HG02678 (cell line): ENCODE measurements around the gene PRDM12.

ENCODE experiments used
- ATAC-seq: cut with Tn5 transposase; IDR thresholded peaks from one replicate; pipeline ENCODE4 v1.9.1; 2021; ENCODE audit warnings: mild to moderate bottlenecking, moderate library complexity; ENCODE audit not compliant: unreplicated experiment

The PRDM12 gene

GRCh38 chr9:130714586-130715110 is 50.3 kb downstream of the PRDM12 start:
- ATAC-seq, result no peak

DNA sequence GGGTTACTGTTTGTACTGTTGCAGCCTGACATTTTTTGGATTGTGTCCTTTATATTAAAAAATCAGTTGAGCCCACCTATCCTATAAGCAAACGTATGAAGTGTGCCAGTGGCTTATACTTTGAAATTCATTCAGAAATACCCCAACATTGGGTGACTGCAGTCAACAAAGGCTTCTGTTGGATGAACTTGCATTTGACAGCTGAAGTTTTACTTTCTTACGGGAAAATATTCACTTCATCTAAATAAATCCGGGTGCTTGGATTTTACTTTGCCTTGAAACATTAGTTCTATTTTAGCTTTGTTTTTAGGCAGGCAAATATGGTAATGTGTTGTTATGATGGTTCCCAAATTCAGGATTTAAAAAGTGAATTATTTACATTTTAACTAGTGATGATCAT is 50.9 kb downstream of the PRDM12 start:
- ATAC-seq, result no peak

GRCh38 chr9:130718562-130718961 is 54.2 kb downstream of the PRDM12 start:
- no peak for ATAC-seq

DNA sequence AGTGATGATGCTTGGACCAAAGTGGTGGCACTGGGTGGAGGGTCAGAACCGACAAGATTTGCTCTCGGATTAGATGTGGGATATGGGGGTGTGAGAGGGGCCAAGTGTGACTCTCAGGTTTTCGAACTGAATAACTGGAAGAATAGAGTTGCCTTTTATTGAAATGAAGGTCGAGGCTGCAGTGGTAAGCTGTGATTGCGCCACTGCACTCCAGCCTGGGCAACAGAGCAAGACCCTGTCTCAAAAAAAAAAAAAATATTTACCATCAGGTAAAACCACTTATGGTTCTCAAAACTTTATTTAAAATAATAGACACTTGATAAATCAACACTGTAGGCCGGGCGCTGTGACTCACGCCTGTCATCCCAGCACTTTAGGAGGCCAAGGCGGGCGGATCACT is 56.4 kb downstream of the PRDM12 start:
- no peak for ATAC-seq

DNA sequence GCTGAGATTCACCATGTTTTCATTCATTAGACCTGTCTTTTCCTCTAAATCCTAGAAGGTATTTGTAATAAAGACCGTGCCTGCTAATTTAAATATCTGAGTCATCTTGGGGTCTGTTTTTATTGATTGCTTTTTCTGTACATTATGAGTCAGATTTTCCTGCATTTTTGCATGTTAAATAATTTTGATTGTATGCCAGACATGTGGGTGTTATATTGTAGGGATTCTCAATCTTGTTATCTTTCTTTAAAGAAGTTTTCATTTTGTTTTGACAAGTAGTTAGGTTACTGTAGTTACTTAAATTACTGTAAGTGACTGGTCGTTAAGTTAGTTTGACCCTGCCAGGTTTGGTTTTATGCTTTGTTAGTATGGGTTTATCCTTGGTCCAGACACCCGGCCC is 64.3 kb downstream of the PRDM12 start:
- ATAC-seq, result no peak

DNA sequence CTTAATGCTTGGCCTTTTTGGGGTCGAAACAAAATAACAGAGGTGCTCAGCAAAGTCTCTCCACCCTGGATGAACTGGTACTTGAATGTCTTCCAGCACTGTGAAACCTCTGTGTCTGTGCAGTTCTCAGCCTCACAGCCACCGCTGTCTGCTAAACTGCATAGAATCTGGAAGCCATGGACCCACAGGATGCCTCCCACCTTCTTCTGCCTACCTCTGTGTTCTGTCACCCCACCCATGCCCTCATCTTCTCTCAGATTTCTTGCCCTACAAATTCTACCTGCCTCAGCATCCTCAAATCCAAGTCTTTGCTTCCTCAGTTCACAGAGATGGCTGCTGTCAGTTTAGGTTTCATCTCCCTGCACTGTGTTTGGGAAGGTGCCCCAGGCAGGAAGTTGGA is 64.8 kb downstream of the PRDM12 start:
- no peak for ATAC-seq

- no peak for ATAC-seq
Measured at GRCh38 chr9:130731355-130731754, 67.0 kb downstream of the PRDM12 start.

- ATAC-seq, result no peak
Measured at GRCh38 chr9:130732136-130732535, 67.7 kb downstream of the PRDM12 start.
